CD4-positive, alpha-beta T cell treated with Interleukin-2 at 100 ng/mL for 4 hours (primary cell): ENCODE measurements around the gene PRKD2.

ENCODE experiments used
- DNase-seq: peaks from one replicate; pipeline ENCODE4 v3.0.0-alpha.2; 2020; ENCODE audit warnings: low spot score

PRKD2 gene

GRCh38 chr19:46700704-46701103 lies 16.2 kb downstream of the PRKD2 start:
- DNase-seq = no peak

GRCh38 chr19:46698395-46699321 lies 18.3 kb downstream of the PRKD2 start:
- no peak for DNase-seq

- DNase-seq = no peak
Observed at GRCh38 chr19:46697204-46697960, 19.5 kb downstream of the PRKD2 start.

GRCh38 chr19:46696866-46697203 lies 20.1 kb downstream of the PRKD2 start:
- DNase-seq = no peak

GRCh38 chr19:46696052-46696451 lies 20.9 kb downstream of the PRKD2 start:
- DNase-seq = no peak

GRCh38 chr19:46693760-46694159 lies 23.2 kb downstream of the PRKD2 start:
- no peak for DNase-seq

- no peak for DNase-seq
Observed at GRCh38 chr19:46692918-46693722, 23.8 kb downstream of the PRKD2 start.

- DNase-seq = no peak
Observed at GRCh38 chr19:46691948-46692347, 25.0 kb downstream of the PRKD2 start.

- no peak for DNase-seq
Observed at GRCh38 chr19:46691104-46691503, 25.8 kb downstream of the PRKD2 start.

GRCh38 chr19:46689358-46689757 lies 27.6 kb downstream of the PRKD2 start:
- no peak for DNase-seq

GRCh38 chr19:46687438-46688145 lies 29.3 kb downstream of the PRKD2 start:
- no peak for DNase-seq

GRCh38 chr19:46685189-46685588 lies 31.7 kb downstream of the PRKD2 start:
- no peak for DNase-seq

- DNase-seq = peak; percentile 35
Observed at GRCh38 chr19:46678110-46678732, 38.7 kb downstream of the PRKD2 start.

- no peak for DNase-seq
Observed at GRCh38 chr19:46674416-46675178, 42.3 kb downstream of the PRKD2 start.

- DNase-seq = no peak
Observed at GRCh38 chr19:46670813-46671212, 46.1 kb downstream of the PRKD2 start.

- no peak for DNase-seq
Observed at GRCh38 chr19:46668662-46669061, 48.3 kb downstream of the PRKD2 start.

GRCh38 chr19:46665072-46665471 lies 51.8 kb downstream of the PRKD2 start:
- DNase-seq = no peak

GRCh38 chr19:46661735-46662592 lies 55.0 kb downstream of the PRKD2 start:
- DNase-seq = peak; percentile 78

- peak; percentile 100 for DNase-seq
Observed at GRCh38 chr19:46661020-46661731, 55.7 kb downstream of the PRKD2 start, which contains the start of gene DACT3. TSS of gene DACT3 (minus strand) at chr19:46661182. CDS start at chr19:46661064, 118 bp downstream.
